NCI-H510A treated with DMSO at 0.1 percent for 48 hours (cell line): Measurements from ENCODE around the gene ZNF805.
"Not testable (repeated sequence)": the region's sequence is repeated elsewhere in the genome, so short reads cannot be mapped to it uniquely, and the experiment has no call there.

Source experiments
- DNase-seq: peaks from one replicate; lab custom pipeline; 2025; lab: John Stamatoyannopoulos, UW

The ZNF805 gene

GRCh38 chr19:57240311-57241090, at the start of gene ZNF805:
TSS of gene ZNF805 (plus strand) at chr19:57240632. CDS start at chr19:57240892, 260 bp downstream.
- peak; percentile 78 for DNase-seq

GRCh38 chr19:57191141-57192076, 49.0 kb upstream of the ZNF805 start, which contains the start of gene ZNF264:
TSS of gene ZNF264 (plus strand) at chr19:57191500. CDS start at chr19:57191914, 414 bp downstream.
- peak; percentile 87 for DNase-seq

GRCh38 chr19:57192077-57192420, 48.4 kb upstream of the ZNF805 start:
- no peak for DNase-seq

GRCh38 chr19:57192993-57193392, 47.4 kb upstream of the ZNF805 start:
- DNase-seq = no peak

GRCh38 chr19:57197874-57198273, 42.6 kb upstream of the ZNF805 start:
- not testable (repeated sequence) for DNase-seq

- DNase-seq = no peak
Measured at GRCh38 chr19:57202160-57202559, 38.3 kb upstream of the ZNF805 start.

- DNase-seq = no peak
Measured at GRCh38 chr19:57210381-57210780, 30.1 kb upstream of the ZNF805 start.

GRCh38 chr19:57212109-57212508, 28.3 kb upstream of the ZNF805 start:
- DNase-seq = no peak

GRCh38 chr19:57227502-57227901, 12.9 kb upstream of the ZNF805 start:
- DNase-seq = no peak

GRCh38 chr19:57231686-57232085, 8.7 kb upstream of the ZNF805 start:
- DNase-seq = no peak

GRCh38 chr19:57233207-57233606, 7.2 kb upstream of the ZNF805 start:
- no peak for DNase-seq

- DNase-seq = no peak
Measured at GRCh38 chr19:57239982-57240310, 486 bp upstream of the ZNF805 start.

- no peak for DNase-seq
Measured at GRCh38 chr19:57241176-57241575, 744 bp downstream of the ZNF805 start.

GRCh38 chr19:57242821-57243220, 2.4 kb downstream of the ZNF805 start:
- DNase-seq = no peak

GRCh38 chr19:57244513-57244912, 4.1 kb downstream of the ZNF805 start:
- no peak for DNase-seq

GRCh38 chr19:57245066-57245465, 4.6 kb downstream of the ZNF805 start:
- no peak for DNase-seq

- no peak for DNase-seq
Measured at GRCh38 chr19:57245959-57246358, 5.5 kb downstream of the ZNF805 start.

- DNase-seq = no peak
Measured at GRCh38 chr19:57248646-57249045, 8.2 kb downstream of the ZNF805 start.

GRCh38 chr19:57249329-57249728, 8.9 kb downstream of the ZNF805 start:
- no peak for DNase-seq

GRCh38 chr19:57253767-57254166, 13.3 kb downstream of the ZNF805 start:
- DNase-seq = not testable (repeated sequence)

GRCh38 chr19:57262044-57262443, 21.6 kb downstream of the ZNF805 start:
- no peak for DNase-seq

- DNase-seq = no peak
Measured at GRCh38 chr19:57263244-57263741, 22.9 kb downstream of the ZNF805 start.

- DNase-seq = no peak
Measured at GRCh38 chr19:57267291-57267690, 26.9 kb downstream of the ZNF805 start.
